ENCODE data around the gene RPS27. TPM values are rescaled to one million over a fixed set of nuclear protein-coding genes. Genes with fewer than 3 reads are reported as not detected.

RPS27 gene
- total and polyA plus RNA-seq, 2 of the 13 experiments (the other 11 are each of a cell fraction or from before 2014, with no cell fraction given): 3,737 to 9,964 TPM

- Histone ChIP-seq H3K27me3 (ENCODE audit: control insufficient read depth in 1 of 2, insufficient read depth in 2 of 2, low read length in 2 of 2) (no peaks in the 10 kb centered on the region), H3K36me3 (replicated peaks in 1 of 2; ENCODE audit: control insufficient read depth in 1 of 2, insufficient read depth in 2 of 2, low read length in 2 of 2) (peaks cover 18 to 53% of the 10 kb centered on the region in 2 experiments), H3K4me3 (replicated peaks in 1 of 3; ENCODE audit: insufficient read depth in 1 of 3, low read depth in 2 of 3, low read length in 3 of 3) (no peak overlapping the region), H3K79me2 (ENCODE audit: insufficient read depth, low read length) (peaks cover 27% of the 10 kb centered on the region), H3K27ac (ENCODE audit: extremely low read length, insufficient read depth, low read length) (no peak overlapping the region), H3K4me1 (ENCODE audit: insufficient read depth, low read length) (peaks cover 43% of the 10 kb centered on the region), H3K9ac (ENCODE audit: insufficient read depth, low read depth, low read length) (no peak overlapping the region), H4K20me1 (ENCODE audit: insufficient read depth, low read length) (peaks cover 7% of the 10 kb centered on the region; the same call in 1 of the 2 replicates), H2AFZ (ENCODE audit: low read length) (no peak overlapping the region), H3K9me3 (ENCODE audit: low read length) (no peaks in the 10 kb centered on the region), H3K4me2 (ENCODE audit: low read depth, low read length) (no peak overlapping the region)
- WGBS (ENCODE audit: low lambda C conversion rate): 100% methylated on average over 2 of the region's 2 CpGs
- ChIA-PET POLR2A (no interaction called here), CTCF (ENCODE audit: low intra/inter-chr PET ratio, low total read pairs) (no interaction called here)
- no peak for DNase-seq (ENCODE audit: low spot score)
- ATAC-seq: no peak
- in situ Hi-C loops (cut with HindIII; ENCODE audit: extremely low pct_ligation_motif_present, low pct_unique_long_range_greater_than_20kb) (no loop called here), intact Hi-C loops (cut with micrococcal nuclease; ENCODE audit: unreplicated experiment) (no loop called here)
- BruUV-seq (replicated peaks): no TSS peak
- no peak for FAIRE-seq
- TF ChIP-seq EZH2 (conservative IDR thresholded peaks at IDR 0.05; ENCODE audit: low read depth, low read length): no peak
- no peak for TF ChIP-seq NR3C1 (CRISPR knock-in tag; IDR thresholded peaks at IDR 0.05)
- no peak for TF ChIP-seq ZNF646 (CRISPR knock-in tag; IDR thresholded peaks at IDR 0.05)
- TF ChIP-seq ZNF225 (CRISPR knock-in tag; IDR thresholded peaks at IDR 0.05): no peak
- TF ChIP-seq ZNF577 (CRISPR knock-in tag; IDR thresholded peaks at IDR 0.05; ENCODE audit: borderline replicate concordance, low read depth): no peak
- no peak for TF ChIP-seq ZNF780A (CRISPR knock-in tag; IDR thresholded peaks at IDR 0.05)
- TF ChIP-seq MYNN (CRISPR knock-in tag; IDR thresholded peaks at IDR 0.05; ENCODE audit: low read depth): no peak
- no peak for TF ChIP-seq ZHX1 (CRISPR knock-in tag; IDR thresholded peaks at IDR 0.05; ENCODE audit: low read depth)
Observed at GRCh38 chr1:153951801-153952200, 38.8 kb upstream of the RPS27 start.
